Measurements from ENCODE around the gene UPK3B.
"Not testable (repeated sequence)": the region's sequence is repeated elsewhere in the genome, so short reads cannot be mapped to it uniquely, and the experiment has no call there.

The UPK3B gene

DNA sequence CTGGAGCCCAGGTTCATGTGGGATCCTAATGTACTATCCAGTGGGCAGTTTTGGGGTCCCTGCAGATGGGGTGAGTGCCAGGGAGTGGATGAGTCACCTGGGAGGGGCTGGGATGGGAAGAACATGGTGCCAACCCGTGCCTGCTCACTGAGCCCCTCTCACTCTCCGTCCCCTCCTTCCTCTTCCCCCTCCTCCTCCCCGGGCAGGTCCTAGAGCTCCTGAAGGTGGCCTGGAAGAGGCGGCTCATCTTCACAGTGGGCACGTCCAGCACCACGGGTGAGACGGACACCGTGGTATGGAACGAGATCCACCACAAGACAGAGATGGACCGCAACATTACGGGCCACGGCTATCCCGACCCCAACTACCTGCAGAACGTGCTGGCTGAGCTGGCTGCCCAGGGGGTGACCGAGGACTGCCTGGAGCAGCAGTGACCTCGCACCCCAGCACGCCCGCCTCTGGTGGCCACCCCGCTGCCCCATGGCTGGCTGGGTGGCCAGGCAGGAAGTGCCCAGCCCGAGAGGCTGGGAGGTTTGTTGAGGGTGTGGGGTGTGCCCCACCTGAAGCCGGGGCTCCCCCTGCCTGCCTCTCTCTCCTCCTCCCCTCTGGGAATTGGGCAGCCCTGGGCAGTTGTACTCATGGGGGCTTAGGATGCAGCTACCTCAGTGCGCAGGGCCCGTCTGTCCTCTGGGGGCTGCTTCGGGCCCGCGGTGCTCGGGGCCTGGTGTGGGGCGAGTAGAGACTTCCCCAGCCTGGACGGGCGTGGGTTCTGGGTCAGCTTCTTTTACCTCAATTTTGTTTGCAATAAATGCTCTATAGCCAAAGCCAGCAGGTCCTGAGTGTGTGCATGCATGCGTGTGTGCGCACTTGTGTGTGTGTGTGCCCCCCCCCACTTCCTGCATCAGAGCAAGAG is 4.9 kb upstream of the UPK3B start:
- DNase-seq (ENCODE audit: low read depth), result no peak
- H3K4me3 ChIP-seq (ENCODE audit: low read depth, low read length), result no peak overlapping the region
- TF ChIP-seq, protein P1, sequence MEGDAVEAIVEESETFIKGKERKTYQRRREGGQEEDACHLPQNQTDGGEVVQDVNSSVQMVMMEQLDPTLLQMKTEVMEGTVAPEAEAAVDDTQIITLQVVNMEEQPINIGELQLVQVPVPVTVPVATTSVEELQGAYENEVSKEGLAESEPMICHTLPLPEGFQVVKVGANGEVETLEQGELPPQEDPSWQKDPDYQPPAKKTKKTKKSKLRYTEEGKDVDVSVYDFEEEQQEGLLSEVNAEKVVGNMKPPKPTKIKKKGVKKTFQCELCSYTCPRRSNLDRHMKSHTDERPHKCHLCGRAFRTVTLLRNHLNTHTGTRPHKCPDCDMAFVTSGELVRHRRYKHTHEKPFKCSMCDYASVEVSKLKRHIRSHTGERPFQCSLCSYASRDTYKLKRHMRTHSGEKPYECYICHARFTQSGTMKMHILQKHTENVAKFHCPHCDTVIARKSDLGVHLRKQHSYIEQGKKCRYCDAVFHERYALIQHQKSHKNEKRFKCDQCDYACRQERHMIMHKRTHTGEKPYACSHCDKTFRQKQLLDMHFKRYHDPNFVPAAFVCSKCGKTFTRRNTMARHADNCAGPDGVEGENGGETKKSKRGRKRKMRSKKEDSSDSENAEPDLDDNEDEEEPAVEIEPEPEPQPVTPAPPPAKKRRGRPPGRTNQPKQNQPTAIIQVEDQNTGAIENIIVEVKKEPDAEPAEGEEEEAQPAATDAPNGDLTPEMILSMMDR (IDR thresholded peaks at IDR 0.05; ENCODE audit: low read depth, low read length, missing control alignments), result no peak
- in situ Hi-C loops (cut with HindIII; ENCODE audit: low sequenced_read_pairs), result no loop called here

DNA sequence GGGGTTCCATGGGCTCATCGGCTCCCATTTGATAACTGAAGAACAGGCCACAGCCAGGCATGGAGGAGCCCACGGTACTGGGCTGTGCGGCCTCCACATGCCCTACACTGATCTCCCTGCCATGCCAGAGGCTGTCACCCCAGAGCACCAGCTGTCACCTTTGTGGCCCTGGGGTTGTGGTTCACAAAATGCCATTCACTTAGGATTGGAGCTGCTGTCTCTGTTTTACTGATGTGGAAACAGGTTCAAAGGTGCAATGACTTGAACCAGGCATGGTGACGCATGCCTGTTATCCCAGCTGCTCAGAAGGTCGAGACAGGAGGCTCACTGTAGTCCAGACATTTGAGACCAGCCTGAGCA is 4.3 kb upstream of the UPK3B start:
- DNase-seq (ENCODE audit: low read depth), result no peak
- in situ Hi-C loops (cut with HindIII; ENCODE audit: low sequenced_read_pairs), result no loop called here
- TF ChIP-seq, protein P1 (IDR thresholded peaks at IDR 0.05; ENCODE audit: low read depth, low read length, missing control alignments), result no peak
- no peak overlapping the region for H3K4me3 ChIP-seq (ENCODE audit: low read depth, low read length)

DNA sequence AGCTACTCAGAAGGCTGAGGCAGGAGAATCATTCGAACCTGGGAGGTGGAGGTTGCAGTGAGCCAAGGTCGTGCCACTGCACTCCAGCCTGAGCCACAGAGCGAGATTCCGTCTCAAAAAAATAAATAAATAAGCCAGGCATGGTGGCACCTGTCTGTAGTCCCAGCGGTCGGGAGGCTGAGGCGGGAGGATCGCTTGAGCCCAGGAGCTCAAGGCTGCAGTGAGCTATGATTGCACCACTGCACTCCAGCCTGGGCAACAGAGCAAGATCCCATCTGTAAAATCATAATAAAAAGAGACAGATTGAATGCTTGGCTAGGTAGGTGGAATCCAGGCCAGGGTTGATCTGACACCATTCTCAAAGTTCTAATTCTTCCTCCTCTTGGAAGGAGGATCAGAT is 3.7 kb upstream of the UPK3B start:
- in situ Hi-C loops (cut with HindIII; ENCODE audit: low sequenced_read_pairs), result not testable (repeated sequence)

DNA sequence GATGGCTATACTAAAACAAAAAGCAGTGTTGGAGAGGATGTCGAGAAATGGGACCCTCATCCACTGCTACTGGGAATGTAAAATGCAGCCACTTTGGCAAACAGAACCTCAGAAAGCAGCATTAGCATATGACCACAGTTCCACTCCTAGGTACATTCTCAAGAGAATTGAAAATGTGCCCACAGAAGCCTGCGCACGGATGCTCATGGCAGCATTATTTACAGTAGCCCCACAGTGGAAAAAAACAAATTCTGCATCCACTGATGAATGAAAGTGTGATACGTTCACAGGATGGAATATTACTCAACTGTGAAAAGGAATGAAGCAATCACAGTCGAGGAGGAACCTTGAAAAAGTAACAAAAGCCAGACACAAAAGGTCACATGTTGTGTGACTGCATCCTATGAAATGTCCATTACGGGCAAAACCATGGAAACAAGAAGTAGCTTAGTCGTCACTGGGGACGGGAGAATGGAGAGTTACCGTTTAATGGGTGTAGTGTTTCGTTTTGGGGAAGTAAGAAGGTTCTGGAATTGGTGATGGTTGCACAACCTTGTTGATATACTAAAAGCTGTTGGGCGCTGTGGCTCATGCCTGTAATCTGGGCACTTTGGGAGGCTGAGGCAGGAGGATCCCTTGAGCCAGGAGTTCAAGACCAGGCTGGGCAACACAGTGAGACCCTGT is 2.5 kb upstream of the UPK3B start:
- TF ChIP-seq, protein P1 (IDR thresholded peaks at IDR 0.05; ENCODE audit: low read depth, low read length, missing control alignments), result no peak
- H3K4me3 ChIP-seq (ENCODE audit: low read depth, low read length), result no peak overlapping the region
- in situ Hi-C loops (cut with HindIII; ENCODE audit: low sequenced_read_pairs), result no loop called here
- DNase-seq (ENCODE audit: low read depth), result no peak

More for the DNA sequence above, 3.7 kb upstream of the UPK3B start:
- H3K4me3 ChIP-seq (ENCODE audit: low read depth, low read length); DNase-seq (ENCODE audit: low read depth): not testable (repeated sequence)

DNA sequence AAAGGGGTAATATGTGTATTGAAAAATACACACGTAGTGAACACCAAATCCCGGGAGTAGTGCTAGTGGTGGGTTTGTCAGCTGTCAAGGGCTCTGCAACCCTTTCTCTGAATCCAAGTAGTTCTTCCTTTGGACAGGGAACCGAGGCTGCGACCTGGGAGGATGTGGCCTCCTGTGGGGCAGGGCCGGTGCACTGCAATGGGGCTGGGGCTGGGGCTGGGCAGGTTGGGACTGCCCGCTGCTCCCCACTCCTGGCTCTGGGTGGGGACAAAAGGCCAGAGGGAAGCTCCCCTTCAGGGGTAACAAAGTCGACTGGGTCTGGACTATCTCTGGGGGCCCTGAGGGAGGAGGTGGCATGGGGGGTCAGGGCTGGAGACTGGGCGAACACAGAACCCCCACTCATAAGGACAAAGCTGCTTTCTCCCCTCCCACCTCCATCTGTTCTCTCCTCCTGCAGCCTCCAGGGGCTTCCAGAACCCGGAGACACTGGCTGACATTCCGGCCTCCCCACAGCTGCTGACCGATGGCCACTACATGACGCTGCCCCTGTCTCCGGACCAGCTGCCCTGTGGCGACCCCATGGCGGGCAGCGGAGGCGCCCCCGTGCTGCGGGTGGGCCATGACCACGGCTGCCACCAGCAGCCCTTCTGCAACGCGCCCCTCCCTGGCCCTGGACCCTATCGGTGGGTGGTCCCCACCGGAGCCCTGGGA is 1.0 kb downstream of the UPK3B start:
- DNase-seq (ENCODE audit: low read depth); H3K4me3 ChIP-seq (ENCODE audit: low read depth, low read length); in situ Hi-C loops (cut with HindIII; ENCODE audit: low sequenced_read_pairs): not testable (repeated sequence)

DNA sequence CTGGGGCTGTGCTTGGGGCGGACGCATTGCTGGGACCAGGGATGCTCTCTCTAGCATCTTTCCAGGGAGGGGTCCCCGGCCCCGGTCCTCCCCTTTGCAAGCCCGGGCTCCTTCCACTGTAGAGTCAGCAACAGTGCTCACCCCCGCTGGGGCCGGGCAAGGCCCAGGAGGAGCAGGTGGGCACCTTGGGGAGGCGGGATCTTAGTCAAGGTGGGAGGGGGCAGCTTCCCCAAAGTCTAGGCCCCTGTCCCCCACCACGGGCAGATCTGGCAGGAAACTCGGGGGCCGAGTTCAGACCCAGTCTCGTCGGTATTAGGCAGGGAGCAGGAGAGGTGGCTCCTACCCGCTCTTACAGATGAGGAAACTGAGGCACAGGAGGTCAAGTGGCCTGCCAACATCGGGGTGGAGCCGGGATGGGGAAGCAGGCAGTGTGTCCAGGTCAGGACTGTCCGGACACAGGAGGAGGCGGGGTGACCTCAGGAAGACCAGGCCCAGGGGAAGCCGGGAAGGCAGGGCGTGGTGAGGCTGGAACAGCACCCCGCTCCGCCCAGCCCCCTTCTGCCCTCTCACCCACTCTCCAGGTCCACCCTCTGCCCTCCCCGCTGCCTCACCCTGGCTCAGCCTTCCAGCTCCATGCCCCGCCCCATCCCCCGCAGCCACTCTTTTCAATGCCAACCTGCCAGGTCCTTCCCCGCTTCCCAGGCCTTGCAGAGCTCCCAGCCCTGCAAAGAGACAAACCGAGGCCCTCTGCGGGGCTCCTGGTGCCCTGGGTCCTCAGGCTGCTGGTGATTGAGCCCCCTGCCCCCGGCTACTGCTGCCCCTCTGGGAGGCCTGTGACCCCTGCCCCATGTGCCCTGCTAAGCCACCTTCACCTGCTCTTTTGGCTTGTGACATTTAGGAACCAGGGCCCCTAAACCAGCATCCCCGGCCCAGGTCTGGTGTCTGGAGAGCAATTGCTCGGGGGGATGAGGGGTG is 1.8 kb downstream of the UPK3B start:
- H3K4me3 ChIP-seq (ENCODE audit: low read depth, low read length); in situ Hi-C loops (cut with HindIII; ENCODE audit: low sequenced_read_pairs); DNase-seq (ENCODE audit: low read depth): not testable (repeated sequence)

DNA sequence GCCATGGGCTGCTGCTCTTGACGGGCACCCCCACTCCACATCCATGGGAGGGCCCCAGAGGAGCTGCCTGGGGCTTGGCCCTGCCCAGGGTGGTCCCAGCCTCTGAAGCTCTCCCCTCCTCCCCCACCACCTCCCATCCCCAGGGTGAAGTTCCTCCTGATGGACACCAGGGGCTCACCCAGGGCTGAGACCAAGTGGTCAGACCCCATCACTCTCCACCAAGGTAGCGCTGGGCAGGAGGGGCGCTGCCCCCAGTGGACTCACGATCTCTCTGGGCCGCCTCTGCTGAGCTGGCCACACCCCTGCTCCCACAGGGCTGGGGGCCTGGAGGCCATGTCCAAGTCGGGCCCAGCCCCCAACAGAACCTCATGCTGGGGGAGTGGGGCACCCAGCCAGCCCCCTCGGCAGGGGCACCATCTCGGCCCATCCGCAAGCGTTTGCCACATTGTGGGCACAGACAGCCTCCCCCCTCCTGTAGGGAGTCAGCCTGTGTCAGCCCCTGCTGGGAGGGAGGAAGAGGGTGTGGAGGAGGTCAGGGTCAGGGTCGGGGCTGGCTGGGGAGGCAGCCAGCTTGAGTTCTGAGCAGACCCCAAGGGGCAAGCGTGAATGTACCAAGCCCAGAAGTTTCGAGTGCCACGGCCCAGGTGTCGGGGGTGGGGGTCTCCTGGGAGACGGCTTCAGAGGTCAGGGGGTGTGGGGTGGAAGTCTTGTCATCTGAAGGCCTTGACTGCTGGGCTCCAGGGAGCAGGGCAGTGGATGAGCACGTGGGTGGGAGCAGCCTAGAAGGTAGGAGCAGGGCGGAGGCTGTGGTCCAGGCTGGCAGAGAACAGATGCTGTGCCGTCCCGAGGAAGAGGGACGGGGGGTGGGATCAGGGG is 2.8 kb downstream of the UPK3B start:
- H3K4me3 ChIP-seq (ENCODE audit: low read depth, low read length), result no peak overlapping the region
- TF ChIP-seq, protein P1 (IDR thresholded peaks at IDR 0.05; ENCODE audit: low read depth, low read length, missing control alignments), result peak; percentile 63
- no peak for DNase-seq (ENCODE audit: low read depth)
- in situ Hi-C loops (cut with HindIII; ENCODE audit: low sequenced_read_pairs), result no loop called here
